GM18499 (cell line): ENCODE data around the gene KLC1.

Source experiments
- ATAC-seq: cut with Tn5 transposase; IDR thresholded peaks from one replicate; pipeline ENCODE4 v1.9.1; 2021; ENCODE audit warnings: moderate number of reproducible peaks; ENCODE audit not compliant: insufficient read depth, unreplicated experiment

Gene KLC1

DNA sequence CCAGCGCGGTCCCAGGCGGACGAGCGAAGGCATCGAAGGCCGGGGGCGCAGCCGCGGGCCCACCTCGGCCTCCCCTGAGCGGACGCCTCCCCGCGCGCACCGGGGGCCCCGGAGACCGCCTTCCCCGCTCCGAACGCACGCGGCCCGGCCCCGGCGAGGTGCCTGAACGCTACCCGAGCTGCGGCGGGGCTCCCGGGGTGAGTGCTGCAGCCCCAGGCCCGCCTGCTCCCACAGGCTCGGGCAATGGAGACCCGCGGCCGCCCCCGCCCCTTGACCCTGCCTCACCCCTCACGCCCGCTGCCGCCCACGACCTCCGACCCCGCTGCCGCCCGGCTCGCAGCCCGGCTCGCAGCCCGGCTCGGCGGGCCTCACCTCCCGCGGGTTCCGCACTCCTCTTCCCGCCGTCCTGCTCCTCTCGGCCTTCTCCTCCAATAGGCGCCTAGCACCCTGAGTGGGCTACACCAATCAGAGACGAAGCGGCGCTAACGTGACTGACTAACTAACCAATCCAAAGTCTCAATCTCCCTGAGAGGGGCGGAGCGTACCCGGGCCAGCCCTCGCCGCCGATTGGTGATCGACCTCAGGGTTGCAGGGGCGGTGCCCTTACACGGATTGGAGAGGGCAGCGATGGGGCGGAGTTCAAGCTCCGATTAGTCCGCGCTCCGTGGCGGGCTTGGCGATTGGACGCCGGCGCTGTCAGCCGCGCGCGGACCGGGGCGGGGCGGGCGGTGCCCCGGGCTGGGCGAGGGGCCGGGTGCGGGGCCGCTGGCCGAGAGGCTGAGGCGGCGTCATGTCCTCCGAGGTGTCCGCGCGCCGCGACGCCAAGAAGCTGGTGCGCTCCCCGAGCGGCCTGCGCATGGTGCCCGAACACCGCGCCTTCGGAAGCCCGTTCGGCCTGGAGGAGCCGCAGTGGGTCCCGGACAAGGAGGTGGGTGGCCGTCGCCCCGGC is 86.3 kb downstream of the KLC1 start, which contains the start of the genes XRCC3 and ZFYVE21:
Gene XRCC3, minus strand, starts transcription at position 400 of the 949 bp plus-strand sequence. CDS start 4,364 bp downstream, outside the sequence.
Gene ZFYVE21, plus strand, starts transcription at position 759 of the 949 bp plus-strand sequence. Its CDS starts 32 bp downstream, at position 791.
- peak; percentile 91 for ATAC-seq

DNA sequence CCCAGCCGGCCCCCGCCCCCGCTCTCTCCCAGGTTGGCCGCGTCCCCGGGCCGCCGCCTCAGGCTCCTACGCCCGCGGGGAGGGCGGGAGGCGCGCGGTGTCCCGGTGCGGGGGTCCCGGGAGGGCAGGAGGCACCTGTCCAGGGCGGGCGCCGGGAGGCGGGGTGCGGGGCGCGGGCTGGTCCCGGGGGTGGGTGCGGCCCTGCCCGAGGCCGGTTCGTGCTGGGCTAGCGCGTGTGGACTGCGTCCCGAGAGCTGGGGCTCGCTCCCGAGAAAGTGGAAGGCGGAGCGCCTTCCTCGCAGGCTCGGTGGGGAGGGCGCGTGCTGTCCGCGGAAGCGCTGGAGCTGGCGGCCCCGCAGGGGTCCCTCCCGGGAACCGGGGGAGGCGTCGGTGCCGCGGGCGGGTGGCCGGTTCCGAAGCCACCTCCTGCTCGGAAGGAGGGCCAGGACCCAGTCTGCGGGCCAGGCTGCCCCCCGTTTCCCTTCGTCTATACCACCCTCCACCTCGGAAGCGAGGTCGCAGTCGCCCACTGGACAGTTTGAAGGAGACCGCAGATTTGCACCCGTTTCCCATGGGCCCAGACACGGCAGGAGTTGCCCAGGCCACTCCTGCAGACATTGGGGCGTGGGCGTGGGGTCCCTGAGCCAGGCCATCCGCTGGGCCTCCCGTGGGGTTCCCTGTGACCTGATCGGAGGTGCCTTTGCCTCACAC is 87.2 kb downstream of the KLC1 start:
- no peak for ATAC-seq

DNA sequence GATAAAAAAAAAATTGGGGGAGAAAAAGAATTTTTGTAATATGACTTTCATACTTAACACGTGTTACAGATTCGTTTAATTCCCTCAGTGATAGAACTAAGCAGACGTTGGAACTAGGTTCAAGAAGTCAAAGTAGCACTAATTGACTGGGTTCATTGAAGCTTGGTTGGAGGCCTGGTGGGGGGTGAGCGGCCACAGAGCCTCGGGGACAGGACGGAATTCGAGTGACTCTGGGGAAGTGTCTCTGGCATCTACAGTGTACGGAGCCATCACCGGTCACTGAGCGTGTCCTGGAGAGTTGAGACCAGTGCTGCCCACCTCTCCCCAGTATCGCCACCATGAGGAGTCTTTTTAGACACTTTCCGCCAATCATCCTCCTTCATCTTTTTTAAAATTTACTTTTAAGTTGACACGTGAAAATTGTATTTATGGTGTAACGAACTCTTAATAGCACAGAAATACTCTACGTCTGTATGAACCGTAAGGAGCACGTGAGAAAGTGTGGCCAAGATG is 87.9 kb downstream of the KLC1 start:
- ATAC-seq: no peak

DNA sequence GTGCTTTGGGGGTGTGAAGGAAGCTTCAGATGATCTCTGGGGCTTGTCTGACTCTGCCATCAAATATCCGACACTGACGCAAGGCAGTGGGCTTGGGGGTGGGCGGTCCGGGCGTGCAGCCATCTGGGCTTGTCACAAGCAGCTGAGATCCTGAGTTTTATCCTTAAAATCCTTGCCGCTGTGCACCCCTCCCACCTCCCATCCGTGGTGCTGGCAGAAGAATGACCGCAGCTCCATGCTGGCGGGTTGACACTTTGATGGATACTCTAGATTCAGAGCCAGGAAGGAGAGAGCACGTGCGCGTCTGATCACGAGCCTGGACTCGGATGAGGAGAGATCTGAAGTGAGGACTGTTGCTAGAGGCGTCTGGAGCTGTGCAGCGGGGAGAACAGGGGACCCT is 89.6 kb downstream of the KLC1 start:
- ATAC-seq: no peak

DNA sequence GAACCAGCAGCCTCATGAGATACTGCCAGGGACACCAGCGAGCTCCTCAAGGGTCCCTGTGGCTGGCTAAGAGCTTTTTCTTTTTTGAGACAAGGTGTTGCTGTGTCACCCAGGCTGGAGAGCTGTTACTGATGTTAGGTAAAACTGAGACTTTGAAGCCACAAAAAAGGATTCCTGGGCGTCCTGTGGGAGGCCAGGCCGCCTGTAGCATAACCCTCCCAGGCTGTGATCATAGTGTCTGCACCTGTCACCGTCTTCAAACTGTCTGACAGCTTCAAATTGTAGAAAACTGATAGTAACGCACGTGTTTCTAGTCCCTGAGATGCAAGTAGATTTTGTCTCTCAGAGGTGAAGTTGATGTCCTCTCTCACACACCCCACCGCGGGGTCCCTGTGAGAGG is 90.7 kb downstream of the KLC1 start:
- ATAC-seq: no peak

DNA sequence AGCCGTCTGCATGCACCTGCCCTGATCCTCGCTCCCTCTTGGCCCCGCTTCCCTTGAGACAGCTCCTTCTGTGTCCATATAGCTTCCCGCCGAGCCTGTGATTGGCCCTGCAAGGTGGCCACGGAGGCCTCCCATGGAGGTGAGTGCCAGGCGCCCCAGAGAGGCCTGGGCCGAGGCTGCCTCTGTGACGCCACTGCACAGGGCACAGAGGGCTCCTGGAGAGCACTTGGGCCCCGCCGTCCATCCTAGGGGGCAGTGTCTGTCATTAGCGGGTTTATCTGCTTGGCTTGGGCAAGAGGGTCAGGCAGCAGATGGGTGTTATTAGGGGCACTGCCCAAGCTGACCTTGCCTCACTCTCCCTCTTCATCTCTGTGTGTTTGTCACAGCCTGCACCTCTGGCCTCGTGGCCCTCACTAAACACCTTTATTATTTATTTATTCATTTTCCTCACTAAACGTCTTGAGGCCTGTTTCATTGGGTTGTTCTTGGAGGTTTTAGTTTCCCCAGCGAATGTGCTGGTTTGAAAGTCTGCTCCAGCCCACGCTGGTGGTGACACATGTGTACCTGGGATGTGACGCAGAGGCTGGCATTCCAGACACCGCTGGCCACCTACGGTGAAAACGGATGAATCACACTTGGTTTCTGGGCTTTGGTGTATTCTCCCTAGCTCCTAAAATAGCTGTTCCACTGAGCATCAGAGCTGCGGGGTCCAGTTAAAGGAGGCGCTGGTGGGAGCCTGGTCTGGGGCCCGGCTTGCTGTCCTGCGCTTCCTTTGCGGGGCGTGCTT is 92.5 kb downstream of the KLC1 start:
- ATAC-seq: no peak

DNA sequence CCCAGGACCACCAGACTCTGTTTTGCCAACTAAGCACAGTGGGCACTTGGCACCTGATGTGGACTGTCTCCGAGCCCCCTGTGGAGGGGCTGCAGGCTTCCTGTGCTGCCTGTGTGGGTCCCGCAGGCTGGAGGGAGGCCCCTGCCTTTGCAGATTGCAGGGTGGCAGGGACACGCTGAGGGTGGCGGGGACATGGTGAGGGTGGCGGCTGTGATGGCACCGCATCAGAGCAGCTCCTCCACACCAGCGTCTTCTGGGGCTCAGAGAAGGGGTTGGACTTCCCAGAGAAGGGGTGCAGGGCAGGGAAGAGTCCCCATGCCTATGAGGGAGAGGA is 94.7 kb downstream of the KLC1 start:
- ATAC-seq: no peak

DNA sequence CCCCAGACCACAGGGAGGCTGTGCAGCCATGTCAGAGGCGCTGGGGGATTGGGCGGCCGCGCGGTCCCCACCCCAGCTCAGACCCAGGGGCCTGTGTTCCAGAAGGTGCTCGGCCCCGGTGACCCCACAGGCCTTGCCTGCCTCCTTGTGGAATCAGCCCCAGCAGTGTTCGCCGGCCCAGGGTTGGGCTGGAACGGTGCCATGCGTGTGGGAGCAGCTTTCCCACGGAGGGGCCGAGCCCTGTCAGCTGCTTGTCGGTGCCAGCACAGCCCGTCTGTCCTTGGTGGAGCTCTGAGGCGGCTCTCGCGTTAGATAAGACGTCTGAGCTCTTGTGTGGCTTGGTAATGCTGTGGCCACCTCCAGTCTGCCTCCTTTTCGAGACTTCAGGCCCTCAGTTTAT is 95.1 kb downstream of the KLC1 start:
- ATAC-seq: no peak

DNA sequence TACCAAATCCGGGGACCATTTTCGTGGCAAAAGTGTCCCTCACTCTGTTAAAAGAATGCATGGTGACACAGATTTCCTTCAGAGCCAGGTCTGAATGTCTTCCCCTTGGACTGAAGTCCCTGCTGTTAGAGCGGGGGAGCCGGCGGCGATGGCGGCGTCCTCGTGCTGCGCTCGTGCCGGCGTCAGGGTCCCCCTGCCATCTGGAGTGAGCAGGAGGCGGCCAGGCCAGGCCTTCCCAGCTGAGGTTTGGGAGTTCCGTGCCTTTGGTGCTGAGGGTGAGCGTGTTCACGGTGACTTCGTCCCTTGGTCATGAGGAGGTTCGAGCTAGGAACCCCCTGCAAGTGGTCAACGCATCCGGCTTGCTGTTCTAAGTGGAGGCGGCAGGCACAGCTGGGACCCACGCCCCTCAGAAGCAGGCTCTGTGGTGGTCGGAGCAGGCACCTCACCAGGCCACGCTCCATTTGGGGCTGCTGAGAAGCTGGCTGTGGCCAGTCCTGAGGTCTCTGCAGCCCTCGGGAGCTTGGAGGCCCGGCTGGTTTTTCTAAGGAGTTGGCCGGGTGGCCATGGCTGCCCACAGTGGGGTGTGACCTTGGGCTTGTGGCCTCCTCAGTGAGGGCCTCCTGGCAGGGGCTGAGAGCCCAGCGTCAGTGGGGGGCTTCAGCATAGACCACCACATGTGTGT is 96.1 kb downstream of the KLC1 start:
- no peak for ATAC-seq

DNA sequence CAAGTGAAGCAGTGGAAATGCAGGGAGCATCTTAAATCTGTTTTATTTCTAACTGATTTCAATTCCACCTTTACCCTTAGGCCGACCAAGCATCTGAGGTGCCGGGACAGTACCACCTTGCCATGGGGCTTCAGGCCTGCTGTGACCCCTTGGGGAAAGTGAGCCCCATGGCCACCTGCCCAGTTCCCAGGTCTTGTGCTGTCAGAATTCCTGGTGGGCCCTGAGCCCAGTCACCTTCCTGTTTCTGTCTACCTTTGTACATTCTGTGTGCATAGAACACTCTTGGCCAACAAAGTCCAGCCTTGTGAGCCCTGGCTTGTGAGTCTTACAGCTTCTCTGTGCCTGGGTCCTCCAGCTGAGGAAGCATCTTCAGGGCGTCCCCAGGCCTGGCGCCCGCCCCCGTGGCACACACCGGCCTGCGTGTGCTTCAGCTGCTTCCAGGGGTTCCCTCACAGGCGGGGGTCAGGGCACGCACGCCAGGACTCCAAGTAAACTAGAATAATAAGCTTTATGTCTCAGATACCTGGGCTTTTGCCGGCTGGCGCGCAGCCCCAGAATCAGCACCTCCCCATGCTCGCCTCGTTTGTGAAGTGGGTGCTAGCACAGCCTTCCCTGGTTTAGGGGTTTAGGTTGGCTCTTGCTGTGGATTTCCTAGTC is 96.9 kb downstream of the KLC1 start:
- no peak for ATAC-seq

DNA sequence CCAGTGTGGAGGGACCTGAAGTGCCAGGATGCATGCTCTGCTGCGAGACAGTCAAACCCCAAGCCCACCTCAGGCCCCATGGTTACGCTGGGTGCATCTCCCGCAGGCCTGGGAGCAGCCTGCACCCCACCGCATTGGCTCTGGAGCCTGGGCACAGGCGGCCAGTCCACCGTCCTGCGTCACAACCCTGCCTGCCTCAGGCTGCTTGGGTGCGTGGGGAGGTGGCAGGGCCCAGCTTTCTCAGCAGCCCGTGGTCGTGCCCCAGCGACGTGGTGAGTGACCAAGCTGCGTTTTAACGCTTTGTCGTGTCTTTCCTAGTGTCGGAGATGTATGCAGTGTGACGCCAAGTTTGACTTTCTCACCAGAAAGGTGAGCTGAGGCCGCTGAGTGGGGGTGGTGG is 97.5 kb downstream of the KLC1 start:
- ATAC-seq: no peak

DNA sequence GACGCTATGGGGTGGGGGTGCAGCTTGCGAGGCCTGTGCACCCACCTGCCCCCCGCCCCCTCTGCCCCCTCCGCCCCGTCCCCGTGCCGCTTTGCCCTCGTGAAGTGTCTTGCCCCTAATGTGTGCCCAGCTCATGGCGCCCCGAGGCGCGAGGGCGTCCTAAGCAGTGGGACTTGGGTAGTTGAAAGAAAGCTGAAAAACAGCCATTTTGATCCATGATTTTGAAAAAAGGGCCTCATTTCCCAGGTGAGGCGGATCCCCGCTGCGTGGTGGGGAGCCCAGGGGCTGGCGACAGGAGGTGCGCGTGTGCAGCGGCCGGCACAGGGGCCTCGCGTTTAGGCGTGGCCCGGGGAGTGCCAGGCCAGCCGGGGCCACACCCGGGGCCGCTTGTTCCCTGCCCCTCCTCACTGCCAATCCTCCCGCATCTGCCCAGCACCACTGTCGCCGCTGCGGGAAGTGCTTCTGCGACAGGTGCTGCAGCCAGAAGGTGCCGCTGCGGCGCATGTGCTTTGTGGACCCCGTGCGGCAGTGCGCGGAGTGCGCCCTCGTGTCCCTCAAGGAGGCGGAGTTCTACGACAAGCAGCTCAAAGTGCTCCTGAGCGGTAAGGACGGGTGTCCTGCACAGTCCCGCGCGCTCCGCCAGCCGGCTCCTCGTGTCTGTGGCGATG is 98.4 kb downstream of the KLC1 start:
- ATAC-seq: no peak

DNA sequence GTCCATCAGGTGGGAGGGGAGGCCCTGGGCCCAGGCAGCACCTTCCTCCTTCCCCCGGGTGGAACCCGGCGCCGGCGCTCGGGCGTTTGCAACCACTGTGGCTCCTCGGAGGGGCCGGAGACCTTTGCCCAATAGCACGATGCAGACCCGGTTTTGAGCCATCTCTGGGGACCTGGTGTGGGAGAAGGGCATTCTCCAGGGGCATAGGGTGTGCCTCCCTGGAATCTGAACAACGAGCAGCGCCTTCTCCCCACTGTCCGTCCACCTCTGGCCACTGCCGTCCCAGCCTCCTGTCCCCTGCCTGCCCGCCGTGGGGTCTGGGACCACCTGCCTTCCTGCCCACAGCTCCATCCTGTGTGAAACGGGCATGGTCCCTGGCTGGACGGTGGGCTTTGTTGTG is 99.1 kb downstream of the KLC1 start:
- no peak for ATAC-seq

DNA sequence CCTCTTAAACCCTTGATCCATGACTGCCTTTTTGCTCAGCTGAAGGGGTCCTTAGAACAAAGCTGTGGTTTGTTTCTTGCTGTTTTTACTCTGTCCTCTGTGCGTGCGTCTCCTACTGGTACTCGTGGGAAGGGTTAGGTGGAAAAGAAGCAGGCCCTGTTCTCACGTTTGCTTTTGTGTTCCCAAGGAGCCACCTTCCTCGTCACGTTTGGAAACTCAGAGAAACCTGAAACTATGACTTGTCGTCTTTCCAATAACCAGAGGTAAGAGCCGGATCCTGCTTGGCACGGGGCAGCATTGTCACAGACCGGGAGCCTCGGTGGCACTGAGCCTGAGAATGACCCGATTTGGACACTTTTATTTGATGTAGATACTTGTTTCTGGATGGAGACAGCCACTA is 99.7 kb downstream of the KLC1 start:
- no peak for ATAC-seq

DNA sequence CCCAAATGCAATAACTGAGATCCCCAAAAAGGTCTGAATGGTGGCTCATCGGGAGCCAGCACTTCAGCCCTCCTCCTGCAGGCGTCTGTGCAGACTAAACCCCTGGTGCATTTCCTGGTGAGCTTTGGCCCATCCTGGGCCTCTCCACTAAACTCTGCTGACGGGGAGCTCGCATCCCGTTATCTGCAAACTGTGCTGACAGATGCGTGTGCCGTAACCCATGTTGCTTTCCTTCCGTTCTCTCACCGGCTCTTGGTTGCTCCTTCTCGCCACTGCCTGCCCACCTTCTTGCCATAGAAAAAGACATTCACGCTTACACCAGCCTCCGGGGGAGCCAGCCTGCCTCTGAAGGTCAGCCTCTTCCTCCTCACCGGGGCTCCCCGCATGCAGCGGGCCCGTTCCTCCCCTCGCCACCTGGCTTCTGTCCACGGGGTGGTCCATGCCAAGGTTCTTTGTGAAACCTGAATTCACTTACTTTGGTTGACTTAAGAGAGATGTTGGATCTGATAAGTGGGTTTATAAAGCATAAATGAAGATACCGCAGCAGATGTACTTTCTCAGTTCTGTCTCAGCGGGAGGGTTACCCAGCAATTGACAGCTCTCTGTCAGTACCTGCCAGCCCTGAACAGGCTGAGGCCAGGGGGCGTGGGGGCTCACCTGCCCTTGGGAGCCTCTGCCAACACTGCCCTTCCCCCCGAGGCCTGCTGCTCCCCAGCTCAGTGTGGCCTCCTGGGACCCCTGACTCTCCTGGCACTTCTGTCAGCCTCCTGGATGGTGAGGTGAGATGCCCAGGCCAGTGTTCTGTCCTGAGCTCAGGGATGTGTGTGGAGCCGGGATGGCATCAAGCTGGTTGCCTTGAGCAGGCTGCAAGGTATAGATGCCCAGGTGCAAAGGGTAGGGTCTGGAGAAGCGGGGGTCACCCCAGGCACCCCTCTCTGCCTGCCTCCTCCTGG is 100.8 kb downstream of the KLC1 start:
- no peak for ATAC-seq

DNA sequence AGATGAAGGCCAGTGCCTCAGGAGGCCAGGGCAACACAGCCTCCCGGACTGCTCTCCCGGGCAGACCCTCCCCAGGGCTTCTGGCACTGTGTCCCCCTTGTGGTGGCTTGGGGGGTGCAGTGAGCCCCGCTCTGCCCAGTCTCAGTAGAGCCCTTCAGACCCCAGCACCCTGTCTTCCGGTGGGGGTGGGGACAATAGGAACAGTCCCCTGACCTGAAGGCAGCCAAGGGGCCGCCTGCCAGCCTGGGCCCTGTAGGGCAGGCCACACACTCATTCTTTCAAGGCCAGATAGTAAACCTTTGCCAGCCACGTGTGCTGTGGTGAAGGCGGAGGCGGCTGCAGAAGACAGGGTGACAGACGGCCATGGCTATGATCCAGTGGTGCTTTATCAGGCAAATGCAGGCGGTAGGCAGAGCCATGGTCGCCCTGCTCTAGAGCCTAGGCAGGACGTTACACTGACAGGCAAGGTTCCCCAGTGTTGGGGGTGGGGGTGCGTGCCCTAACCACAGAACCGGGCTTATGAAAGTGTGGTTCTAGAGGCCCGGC is 101.6 kb downstream of the KLC1 start:
- no peak for ATAC-seq

DNA sequence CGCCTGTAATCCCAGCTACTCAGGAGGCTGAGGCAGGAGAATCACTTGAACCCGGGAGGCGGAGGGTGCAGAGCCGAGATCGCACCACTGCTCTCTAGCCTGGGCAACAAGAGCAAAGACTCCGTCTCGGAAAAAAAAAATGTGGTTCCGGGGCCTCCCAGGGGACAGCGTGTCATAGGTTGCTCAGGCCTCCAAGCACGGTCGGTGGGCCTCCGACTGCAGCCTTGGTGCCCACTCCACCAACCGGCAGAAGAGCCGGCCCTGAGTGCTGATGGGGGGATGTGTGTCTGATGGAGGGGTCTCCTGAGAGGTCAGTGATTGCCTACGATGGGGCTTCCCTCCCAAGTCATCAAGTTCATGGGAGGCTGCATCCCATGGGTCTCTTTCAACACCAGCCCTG is 102.5 kb downstream of the KLC1 start:
- no peak for ATAC-seq
